ENCODE measurements around the gene SPATA9.
"Not testable (repeated sequence)": the region's sequence is repeated elsewhere in the genome, so short reads cannot be mapped to it uniquely, and the experiment has no call there.

The SPATA9 gene

DNA sequence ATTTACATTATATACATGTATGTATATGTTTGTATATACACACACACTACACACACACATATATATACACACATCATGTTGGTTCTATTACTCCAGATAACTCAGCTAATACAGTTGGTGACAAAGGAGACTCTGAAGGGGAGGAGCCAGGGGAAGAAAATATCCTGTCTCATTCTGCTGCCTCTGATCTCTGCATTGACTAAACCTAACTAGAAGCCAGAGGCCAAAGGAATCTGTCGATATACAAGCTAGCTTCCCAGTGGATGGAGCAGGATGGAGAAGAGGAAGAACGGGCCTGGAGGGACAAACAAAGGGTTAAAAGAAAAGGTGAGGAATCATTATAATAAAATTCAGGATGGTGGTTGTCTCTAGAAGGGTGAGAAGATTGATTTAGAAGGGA lies 34.6 kb upstream of the SPATA9 start:
- DNase-seq (ENCODE audit: low read depth, low spot score) = no peak

DNA sequence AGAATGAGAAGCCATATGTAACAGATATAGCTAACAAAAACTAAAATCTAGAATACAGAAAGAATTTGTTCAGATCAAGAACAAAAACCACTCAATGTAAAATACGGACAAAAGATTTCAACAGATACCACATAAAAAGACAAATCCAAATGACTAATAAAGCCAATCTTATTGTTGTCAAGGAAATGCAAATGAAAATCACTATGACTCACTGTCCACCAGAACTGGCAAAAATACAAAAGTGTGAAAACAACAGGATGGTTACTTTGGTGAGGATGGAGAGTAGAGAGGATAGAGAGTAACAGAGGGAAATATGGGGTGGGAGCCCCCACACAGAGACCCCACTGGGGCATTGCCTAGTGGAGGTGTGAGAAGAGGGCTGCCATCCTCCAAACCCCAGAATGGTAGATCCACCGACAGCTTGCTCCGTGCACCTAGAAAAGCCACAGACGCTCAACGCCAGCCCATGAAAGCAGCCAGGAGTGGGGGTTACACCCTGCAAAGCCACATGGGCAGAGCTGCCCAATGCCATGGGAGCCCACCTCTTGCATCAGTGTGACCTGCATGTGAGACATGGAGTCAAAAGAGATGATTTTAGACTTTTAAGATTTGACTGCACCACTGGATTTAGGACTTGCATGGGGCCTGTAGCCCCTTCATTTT lies 33.1 kb upstream of the SPATA9 start:
- DNase-seq (ENCODE audit: low read depth, low spot score) = no peak

DNA sequence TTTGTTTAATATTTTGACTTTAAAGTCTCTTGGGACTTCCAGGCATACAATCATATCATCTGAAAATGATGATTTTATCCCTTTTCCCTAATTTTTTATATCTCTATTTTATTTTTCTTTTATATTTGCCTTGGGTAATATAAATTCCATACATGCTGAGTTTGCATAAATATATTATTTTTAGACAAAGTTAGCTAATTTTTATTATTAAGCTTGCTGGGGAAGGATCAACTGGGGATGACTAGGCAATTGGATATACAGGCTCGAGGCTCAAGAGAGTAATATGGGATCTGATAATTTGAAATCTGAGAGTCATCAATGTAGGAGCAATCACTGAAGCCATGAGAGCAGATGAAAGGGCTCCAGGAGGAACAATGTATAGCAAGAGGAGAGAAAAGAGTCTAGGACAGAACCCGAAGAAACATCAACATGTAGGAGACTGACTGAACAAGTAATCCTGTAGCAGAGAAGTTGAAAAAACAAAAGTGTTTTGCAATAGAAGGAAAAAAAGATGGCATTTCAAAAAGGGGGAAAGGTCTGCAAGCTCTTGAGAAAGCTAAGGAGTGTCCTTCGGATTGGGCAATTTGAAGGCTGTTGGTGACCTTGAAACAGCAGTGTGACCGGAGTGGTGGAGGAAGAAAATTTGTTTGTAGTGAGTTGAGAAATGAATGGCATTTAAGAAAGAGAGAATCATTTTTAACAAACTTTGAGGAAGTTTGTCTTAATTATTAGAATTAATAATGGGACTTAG lies 31.3 kb upstream of the SPATA9 start:
- DNase-seq (ENCODE audit: low read depth, low spot score) = no peak

DNA sequence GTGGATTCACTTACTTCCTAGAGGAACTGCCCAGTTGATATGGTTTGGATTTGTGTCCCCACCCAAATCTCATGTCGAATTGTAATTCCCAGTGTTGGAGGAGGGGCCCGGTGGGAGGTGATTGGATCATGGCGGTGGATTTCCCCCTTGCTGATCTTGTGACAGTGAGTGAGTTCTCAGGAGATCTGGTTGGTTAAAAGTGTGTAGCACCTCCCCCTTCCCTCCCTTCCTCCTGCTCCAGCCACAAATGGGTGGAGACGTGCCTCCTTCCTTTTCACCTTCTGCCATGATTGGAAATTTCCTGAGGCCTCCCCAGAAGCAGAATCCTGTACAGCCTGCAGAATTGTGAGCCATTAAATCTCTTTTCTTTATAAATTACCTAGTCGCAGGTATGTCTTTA lies 30.5 kb upstream of the SPATA9 start:
- not testable (repeated sequence) for DNase-seq (ENCODE audit: low read depth, low spot score)

DNA sequence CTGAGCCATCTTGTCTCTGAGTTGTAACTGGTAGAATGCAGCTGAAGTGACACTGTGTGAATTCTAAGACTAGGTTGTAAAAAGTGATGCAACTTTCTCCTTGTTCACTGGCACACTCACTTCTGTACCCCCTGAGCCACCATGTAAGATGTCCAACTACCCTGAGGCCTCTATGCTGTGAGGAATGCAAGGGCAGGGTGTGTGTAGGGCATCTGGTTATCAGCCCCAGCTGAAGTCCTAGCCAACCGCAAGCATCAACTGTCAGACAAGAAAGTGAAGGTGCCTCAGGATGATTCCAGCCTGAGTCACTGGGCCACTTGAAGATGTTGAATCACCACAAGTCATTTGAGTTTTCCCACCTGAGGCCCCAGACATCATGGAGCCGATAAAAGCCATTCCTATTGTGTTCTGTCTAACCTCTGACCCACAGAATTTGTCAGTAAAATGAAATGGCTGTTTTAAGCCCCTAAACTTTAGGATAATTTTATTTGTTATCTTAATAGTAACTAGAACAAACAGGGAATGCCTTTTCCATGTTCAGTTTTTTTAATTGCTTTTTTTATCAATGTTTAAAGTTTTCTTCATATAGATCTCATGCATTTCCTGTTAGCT lies 29.7 kb upstream of the SPATA9 start:
- DNase-seq (ENCODE audit: low read depth, low spot score) = no peak

DNA sequence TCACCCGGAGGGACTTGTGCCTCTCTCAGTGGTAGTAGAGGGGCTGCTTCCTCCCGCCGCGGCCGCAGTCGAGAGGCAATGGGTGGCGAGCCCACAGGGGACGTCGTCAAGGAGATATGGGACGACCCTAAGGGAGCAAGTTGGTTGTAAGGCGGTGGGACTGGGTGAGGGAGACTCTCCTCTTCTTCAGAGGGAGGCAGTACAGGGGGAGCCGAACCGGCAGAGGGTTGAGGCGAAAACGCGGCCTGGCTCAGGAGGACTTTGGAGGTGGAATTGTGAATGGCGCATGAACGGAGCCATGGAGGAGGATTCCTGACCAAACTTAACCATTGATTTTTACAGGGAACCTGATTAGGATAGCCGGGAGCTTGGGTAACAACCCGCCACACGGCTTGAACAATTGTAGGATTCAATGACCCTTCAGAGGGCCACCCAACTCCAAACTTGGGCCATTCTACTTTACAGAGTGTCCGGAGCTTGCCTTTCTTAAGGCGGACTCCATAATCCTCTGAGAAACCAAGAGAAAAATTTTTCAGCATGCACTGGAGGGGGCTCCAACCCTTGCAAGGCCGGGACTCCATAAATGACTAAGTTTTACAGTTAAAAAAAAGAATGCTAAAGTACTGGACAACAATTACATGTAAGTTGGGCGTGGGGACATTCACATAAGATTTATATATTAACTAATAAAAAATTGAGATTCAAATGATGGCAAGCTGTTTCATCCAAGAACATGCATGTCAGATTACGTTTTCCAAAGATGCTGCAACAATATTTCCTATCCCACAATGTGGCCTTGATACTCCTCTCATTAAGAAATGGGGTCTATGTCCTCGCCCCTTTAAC lies 28.9 kb upstream of the SPATA9 start:
- no peak for DNase-seq (ENCODE audit: low read depth, low spot score)

DNA sequence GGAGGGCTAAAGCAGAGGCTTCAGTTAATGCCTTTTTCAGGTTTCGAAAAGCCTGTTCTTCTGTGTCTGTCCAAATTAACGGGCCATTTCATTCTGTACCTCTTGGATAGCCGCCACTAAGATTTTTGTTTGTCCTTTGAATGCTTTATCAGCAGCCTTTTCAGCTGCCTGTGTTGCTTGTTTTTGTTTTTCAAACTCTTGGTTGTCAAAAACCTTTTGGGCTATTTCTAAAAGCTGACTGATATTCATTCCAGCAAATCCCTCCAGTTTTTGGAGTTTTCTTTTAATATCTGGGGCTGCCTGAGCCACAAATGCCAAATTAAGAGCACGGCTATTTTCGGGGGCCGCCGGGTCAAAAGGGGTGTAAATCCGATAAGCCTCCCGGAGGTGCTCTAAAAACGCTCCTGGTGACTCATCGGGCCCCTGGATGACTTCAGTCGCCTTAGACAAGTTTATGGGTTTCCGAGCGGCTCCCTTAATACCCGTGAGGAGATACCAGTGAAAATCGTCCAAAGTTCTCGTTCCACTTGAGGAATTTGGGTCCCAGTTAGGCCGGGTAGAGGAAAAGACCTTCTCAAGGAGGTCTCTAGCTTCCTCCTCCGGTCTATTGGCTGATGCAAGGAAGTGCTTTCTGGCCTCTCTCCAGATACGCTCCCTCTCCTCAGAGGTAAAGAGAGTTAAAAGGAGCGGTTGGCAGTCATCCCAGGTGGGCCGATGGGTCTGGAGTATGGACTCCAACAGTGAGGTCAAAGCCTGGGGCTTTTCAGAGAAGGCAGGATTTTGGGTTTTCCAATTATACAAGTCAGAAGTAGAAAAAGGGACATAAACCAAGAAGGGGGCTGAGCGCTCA lies 28.1 kb upstream of the SPATA9 start:
- not testable (repeated sequence) for DNase-seq (ENCODE audit: low read depth, low spot score)

DNA sequence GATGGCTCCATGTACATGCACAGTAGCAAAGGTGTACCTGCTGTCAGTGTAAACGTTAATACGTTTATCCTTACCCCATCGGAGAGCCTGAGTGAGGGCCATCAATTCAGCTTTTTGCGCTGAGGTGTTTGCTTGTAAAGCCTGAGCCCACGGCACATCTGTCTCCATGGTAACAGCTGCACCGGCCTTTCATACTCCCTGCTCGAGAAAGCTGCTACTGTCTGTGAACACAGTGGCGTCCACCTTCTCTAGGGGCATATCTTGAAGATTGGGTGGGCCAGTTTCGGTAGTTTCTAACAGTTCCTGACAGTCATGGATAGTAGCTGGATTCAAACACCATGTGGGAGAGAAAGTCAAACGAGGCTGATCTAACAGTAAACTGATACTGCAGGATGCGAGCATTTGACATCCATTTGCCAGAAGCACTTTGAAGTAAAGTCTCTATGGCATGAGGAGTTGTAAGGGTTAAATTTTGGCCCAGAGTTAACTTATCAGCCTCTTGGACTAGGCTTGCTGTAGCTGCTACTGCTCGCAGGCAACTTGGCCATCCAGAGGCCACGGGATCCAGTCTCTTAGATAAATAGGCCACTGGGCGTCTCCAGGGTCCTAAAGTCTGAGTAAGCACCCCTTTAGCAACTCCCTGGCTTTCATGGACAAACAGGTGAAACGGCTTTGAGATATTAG lies 27.3 kb upstream of the SPATA9 start:
- DNase-seq (ENCODE audit: low read depth, low spot score) = no peak

DNA sequence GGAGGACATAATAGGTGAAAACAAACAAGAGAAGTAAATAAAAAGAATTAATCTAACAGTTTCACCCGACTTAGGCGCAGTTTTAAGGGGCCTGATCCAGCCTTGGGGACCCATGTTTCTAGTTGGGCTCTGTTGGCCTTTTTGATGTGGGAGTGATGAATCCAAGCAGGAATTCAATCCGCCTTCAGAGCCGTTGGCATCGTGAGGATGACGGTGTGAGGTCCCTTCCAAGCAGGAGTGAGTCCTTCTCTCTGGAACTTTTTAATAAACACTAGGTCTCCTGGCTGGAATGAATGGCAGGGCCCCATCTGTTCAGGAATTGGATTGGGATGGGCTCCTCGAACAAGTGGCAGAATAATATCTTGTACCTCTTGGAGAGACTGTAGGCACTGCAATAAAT lies 26.1 kb upstream of the SPATA9 start:
- DNase-seq (ENCODE audit: low read depth, low spot score) = no peak

DNA sequence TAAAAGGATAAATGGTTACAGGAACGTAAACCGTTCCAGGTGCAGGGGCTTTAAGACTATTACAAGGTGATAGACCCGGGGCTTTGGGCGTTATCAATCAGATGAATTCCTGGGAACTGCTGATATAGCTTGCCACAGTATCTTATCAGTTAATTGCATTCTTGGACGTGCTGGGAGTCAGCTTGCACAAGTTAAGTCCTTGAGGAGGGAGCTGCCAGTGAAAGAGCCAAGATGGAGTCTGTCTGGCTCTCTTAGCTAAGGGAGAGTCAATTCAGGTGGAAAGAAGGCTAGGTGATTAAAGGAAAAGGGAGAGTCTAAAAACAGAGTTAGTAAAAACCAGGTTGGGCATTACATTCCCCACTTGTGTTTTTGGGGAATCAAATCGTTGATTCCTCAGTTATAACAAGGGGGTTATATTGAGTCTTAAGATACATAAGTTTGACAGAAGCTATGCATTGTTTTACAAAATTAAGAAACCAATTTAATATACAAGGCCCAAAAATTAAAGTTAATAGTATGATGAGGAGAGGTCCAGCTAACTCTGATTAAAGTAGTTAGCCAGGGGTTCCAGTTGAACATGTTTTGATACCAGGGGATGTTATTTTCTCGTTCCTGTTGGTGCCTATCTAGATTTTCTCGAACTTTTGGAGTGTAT lies 24.9 kb upstream of the SPATA9 start:
- DNase-seq (ENCODE audit: low read depth, low spot score) = not testable (repeated sequence)

DNA sequence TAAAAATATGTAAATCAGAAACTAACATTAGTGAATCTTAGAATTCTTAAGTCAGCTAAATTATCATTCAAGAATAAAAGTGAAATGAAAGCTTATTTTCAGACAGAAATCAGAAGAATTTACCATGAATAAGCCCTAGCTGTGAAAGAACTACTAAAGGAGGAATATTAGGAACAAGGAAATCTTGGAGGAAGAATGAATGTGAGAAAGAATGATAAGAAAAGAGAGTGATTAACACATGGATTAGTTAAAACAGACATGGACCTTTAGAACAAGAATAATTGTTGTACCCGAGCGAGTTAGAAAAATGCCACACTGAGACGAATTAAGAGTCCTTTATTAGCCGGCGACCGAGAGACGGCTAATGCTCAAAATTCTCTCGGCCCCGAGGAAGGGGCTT lies 24.3 kb upstream of the SPATA9 start:
- no peak for DNase-seq (ENCODE audit: low read depth, low spot score)

DNA sequence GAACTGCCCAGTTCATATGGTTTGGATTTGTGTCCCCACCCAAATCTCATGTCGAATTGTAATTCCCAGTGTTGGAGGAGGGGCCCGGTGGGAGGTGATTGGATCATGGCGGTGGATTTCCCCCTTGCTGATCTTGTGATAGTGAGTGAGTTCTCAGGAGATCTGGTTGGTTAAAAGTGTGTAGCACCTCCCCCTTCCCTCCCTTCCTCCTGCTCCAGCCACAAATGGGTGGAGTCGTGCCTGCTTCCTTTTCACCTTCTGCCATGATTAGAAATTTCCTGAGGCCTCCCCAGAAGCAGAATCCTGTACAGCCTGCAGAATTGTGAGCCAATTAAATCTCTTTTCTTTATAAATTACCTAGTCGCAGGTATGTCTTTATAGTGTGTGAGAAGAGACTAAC lies 23.4 kb upstream of the SPATA9 start:
- DNase-seq (ENCODE audit: low read depth, low spot score) = not testable (repeated sequence)

DNA sequence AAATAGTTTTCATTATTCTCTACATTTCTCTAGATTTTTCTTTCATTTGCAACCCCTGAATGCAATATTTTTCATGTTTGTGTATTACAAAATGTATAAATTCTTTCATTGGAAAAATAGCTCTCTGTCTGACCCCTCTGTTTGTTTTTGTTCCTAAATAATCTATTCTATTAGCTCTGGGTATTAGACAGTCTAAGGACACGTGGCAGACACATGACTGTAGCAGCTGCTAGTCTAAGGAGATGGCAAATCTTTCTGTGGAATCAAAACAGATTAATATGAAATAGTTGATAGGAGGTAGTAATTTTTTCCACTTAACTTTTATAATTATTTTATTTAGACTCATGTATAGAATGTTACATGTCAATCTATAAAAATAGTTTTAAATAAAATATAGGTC lies 21.4 kb upstream of the SPATA9 start:
- DNase-seq (ENCODE audit: low read depth, low spot score) = no peak

DNA sequence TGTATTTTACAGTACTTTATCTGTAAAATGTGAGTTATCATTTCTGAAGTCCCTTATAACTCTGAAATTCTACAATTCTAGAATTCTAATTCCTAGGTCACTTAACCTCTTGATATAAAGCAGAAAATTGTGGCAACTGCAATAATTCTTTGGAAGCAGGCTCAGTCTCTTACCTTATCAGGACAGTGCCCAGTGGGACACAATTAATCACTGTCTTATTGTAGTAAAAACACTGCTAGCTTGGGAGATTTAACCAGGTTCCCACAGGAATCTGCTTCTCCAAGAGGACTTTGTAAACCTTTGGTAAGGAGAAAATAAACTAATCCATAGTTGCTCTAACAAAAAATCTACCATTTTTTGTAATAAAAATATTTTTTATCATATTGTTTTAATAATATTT lies 18.3 kb upstream of the SPATA9 start:
- no peak for DNase-seq (ENCODE audit: low read depth, low spot score)

DNA sequence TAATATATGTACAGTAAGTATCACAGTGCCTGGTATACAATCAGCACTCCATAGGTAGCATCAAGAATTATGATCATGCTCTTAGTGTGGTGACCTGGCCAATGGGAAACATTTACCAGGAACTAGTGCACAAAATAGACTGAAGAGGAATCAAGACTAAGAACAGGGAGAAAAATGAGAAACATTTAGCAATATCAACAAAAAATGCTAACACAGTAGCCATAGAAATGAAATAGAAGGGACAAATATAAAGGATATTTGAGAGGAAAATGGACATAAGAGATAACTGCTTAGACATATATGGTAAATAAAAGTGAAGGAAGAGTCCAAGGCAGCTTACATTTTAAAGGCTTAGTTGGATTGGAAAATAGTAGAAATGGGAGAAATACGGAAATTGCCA lies 16.5 kb upstream of the SPATA9 start:
- DNase-seq (ENCODE audit: low read depth, low spot score) = no peak

DNA sequence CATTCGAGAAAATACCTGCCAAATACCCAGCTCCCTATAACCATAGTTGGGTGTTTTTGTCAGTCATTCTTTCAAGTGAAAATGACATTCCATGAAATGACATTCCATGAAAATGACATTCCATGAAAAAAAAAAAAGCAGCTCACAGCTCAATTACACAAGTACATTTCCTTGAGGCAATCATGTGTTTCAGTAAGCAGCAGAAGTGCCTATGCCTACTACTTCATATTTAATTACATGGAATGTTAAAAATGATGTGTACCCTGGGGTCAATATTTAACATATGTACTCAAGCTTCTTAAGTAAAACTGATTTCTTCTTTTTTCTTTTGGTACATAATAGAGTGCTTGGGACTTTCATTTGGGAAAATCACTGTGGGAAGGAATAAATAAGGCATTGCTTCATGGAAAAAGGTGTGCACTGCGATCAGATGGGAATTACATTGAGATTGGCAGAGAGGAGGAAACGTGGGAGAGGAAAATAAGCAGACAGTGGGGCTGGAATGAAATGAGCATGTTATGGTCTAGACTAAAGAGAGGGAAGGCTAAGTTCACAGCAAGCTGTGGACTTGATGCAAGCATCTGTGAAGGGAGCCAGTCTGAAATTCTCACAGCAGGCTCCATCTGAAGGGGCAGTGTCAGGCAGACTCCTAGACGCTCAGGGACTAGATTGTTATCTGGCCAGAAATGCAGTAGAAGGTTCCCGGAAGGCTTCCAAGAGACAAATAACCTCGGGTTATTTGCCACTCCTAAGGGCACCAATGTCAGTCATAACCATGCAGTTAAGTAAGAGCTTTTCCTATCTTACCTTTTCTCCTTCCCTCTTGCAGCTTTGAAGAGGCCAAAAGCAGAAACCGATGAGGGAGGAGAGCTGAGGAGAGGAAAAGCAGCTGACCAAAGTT lies 15.2 kb upstream of the SPATA9 start:
- no peak for DNase-seq (ENCODE audit: low read depth, low spot score)

DNA sequence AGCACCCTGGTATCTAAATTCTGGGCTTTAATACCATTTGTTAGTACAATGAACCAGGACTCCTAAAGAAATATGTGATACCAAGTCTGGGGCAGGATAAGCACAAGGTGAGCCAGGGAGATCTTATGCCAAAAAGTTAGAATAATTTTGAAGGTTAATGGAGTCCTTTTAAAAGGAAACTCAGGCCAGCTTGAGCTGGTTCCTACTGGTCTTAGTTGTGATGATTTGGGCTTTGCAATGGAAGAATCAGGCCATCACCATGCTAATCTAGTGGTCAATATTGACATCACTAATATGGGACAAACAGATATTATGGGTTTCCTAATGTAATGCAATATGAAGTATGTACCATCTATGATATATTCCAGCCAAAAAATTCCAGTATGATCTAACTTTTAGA lies 7.5 kb upstream of the SPATA9 start:
- DNase-seq (ENCODE audit: low read depth, low spot score) = no peak

DNA sequence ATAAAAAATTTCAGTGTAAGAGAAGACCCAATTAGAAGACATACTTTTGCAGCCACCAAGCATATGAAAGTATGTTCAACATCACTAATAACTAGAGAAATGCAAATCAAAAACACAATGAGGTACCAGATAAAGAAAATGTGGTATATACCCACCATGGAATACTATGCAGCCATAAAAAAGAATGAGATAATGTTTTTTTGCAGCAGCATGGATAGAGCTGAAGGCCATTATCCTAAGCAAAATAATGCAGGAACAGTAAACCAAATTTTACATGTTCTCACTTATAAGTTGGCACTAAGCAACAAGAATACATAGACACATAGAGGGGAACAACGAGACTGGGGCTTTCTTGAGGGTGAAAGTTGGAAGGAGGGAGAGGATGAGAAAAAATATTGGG lies 6.9 kb upstream of the SPATA9 start:
- DNase-seq (ENCODE audit: low read depth, low spot score) = no peak

DNA sequence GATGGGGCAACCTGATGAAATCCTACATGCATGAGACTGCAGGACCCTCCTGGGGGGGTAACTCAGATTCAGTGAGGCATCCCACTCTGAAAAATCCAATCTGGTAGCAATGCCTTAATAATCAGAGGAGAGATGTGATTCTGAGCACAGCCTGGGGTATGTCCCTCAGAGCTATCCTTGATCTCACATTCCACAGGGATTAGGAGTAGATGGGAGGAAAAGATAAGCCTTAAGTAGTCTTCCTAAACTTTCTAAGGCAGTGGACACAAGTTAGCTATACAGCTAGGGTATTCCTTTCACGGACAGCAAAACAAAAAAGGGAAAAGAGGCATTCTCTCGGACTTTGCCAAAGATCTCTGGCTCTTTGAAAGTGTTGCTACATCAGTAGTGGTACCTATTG lies 3.9 kb upstream of the SPATA9 start:
- DNase-seq (ENCODE audit: low read depth, low spot score) = no peak
